AG10803 (cell line): ENCODE measurements around the gene COL6A5.
A peak's percentile ranks its signal among the peaks of the same experiment; 100 is the strongest.
"Not testable (repeated sequence)": the region's sequence is repeated elsewhere in the genome, so short reads cannot be mapped to it uniquely, and the experiment has no call there.

Source experiments
- DNase-seq: peaks from one replicate; pipeline ENCODE4 v3.0.0; 2010; ENCODE audit warnings: low read depth
- H3K4me3 ChIP-seq: 2 replicates; pipeline ENCODE4 v1.5.1; 2011; ENCODE audit warnings: mild to moderate bottlenecking, low read length, control low read depth
- TF ChIP-seq, protein P1 (sequence below): conservative IDR thresholded peaks from 2 replicates; pipeline ENCODE4 v1.5.1; 2011; ENCODE audit warnings: mild to moderate bottlenecking, low read length, control low read depth, inconsistent platforms

The COL6A5 gene

DNA sequence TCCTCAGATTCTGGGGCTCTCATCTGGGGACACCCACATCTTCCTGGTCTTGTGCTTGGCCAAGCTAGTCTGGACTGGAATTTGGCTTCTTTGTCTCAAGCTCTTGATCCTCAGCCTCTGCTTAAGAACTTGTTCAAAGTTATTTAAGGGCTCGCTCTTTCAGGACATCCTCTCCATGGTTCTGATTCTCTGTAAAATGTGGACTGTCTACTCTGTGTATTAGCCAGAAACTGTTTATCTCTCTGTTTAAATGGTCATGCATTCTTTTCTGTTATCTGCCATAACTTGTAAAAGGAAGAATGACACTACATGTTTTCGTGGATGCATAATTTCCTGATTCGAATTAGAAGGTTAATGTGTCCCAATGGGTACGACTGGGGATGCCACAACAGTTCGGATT lies 79.4 kb downstream of the COL6A5 start:
- no peak overlapping the region for H3K4me3 ChIP-seq
- DNase-seq, result no peak
- TF ChIP-seq, protein P1, sequence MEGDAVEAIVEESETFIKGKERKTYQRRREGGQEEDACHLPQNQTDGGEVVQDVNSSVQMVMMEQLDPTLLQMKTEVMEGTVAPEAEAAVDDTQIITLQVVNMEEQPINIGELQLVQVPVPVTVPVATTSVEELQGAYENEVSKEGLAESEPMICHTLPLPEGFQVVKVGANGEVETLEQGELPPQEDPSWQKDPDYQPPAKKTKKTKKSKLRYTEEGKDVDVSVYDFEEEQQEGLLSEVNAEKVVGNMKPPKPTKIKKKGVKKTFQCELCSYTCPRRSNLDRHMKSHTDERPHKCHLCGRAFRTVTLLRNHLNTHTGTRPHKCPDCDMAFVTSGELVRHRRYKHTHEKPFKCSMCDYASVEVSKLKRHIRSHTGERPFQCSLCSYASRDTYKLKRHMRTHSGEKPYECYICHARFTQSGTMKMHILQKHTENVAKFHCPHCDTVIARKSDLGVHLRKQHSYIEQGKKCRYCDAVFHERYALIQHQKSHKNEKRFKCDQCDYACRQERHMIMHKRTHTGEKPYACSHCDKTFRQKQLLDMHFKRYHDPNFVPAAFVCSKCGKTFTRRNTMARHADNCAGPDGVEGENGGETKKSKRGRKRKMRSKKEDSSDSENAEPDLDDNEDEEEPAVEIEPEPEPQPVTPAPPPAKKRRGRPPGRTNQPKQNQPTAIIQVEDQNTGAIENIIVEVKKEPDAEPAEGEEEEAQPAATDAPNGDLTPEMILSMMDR, result no peak

DNA sequence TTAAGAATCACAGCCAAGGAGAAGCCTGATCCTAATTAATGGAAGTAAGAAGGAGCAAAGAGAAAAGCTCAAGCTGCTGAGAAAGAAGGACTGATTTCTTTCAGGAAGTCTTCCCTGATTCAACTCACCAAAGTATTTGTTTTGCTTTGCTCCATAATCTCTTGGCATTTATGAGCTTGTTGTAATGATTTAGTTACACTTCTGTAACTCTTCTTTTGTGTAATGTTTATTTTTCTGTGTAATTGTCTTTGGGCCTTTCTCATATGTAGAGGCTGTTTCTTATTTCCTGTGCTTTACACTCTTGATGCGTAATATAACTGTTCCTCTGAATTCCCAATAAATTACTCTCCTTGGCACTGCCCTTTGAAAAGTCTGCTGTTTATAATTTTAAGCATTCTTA lies 80.0 kb downstream of the COL6A5 start:
- peak; percentile 0 for DNase-seq
- TF ChIP-seq, protein P1, result no peak
- no peak overlapping the region for H3K4me3 ChIP-seq

DNA sequence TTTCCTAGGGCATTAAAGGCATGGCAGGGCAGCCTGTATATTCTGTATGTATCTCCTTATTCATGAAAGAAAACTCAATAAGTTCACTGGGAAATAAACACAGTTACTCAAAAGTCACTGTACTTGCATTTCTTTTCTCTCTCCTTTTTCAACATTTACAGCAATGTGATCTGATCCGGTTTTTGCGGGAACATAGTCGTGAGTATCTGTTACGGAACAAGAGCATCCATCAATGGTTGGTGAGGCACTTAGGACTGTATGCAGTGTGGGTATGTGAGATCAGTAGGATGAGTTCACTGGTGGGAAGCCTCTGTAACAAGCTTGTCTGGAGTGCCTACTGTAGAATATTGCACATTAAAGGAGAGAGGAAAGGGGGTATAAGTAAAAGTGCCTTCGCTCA lies 80.7 kb downstream of the COL6A5 start:
- TF ChIP-seq, protein P1, result no peak
- DNase-seq, result no peak
- H3K4me3 ChIP-seq, result no peak overlapping the region

DNA sequence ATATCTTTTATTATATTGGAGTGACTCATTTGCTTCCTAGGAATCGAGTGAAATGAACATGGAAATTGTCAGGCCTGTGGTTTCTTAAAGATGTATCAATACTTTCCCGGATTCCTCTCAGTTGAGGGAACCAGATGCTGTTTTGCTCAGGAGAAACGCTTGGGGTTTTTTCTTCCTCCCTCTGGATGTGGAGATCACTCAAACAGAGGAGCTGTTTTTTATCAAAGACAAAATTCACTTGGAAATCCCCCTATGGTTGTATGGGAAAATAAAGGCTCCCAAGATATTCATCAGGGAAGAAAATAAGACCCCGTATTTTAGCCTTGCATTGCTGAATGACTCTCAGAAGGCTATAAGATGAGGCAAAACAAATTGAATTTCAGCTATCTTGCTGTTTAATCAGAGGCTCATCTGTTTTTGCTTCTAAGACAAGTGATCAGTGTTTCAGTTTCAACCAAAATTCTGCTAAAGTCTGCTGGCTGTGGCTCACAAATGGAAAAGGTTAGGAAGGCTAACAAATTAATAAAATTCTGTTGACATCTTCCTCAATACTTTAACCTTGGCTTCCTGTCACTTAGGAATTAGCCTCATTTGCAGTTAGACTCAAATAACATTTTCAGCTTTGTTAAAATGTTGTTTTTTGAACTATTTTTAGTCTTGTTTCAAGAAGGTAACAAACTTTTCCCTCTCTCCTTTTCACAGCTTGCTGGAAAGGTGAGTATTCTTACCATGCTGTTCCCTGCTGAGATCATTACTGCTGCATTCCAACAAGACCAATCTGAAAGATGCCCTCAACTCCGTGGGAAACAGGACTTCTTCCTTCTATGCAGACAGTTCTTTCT lies 83.6 kb downstream of the COL6A5 start:
- TF ChIP-seq, protein P1, result no peak
- no peak for DNase-seq
- H3K4me3 ChIP-seq, result no peak overlapping the region

DNA sequence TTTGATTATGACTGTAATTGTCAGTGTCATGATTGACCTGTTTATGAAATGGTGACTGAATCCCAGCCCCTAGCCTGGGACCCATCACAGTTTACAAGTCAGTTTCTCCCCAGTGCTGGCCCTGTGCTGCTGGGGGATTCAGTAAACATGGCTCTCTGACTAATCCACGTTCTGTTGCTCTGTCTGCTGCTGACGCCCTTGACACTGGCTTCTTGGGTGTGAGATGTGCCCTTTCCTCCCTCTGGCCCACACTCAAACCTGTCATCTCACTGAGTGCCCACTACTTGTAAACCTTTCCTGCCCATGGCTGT lies 84.2 kb downstream of the COL6A5 start:
- H3K4me3 ChIP-seq, result no peak overlapping the region
- TF ChIP-seq, protein P1, result no peak
- DNase-seq, result no peak

DNA sequence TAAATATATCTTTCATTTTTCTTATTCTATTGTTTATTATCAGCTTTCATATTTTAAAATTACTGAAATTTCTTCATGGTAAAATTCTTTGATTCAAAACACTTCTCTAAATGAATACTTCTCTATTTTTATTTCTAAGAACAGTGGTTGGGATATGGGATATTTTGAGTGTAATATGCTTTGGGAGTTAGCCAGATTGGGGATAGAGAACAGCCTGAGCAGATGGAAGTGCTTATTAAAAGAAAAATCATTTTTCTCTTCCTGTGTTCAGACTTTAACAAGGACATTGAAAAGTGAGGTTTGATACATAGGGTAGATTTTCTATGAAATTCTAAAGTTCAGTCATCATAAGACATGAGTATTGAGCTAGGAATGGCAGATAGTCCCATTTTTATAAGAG lies 84.8 kb downstream of the COL6A5 start:
- H3K4me3 ChIP-seq, result no peak overlapping the region
- no peak for DNase-seq
- TF ChIP-seq, protein P1, result no peak

DNA sequence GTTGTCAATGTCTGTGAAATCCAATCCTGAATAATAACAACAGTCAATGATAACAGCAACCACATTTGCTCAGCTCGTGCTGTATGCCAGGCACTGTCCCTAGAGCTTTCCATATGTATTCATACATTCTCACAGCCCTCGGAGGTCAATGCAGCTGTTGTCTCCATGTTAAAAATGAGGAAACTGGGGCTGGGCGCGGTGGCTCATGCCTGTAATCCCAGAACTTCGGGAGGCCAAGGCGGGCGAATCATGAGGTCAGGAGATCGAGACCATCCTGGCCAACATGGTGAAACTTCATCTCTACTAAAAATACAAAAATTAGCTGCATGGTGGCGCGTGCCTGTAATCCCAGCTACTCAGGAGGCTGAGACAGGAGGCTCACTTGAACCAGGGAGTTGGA lies 86.6 kb downstream of the COL6A5 start:
- not testable (repeated sequence) for DNase-seq, H3K4me3 ChIP-seq
